Measurements from ENCODE around the gene MYO19.

GRCh38 chr17:36500745-36501225, 33.9 kb downstream of the MYO19 start:
- no peak for TF ChIP-seq ATF1 (CRISPR knock-in tag; IDR thresholded peaks at IDR 0.05)
- TF ChIP-seq ATF1 (tag; IDR thresholded peaks at IDR 0.05) = no peak
- TF ChIP-seq SMC3 (conservative IDR thresholded peaks at IDR 0.05; ENCODE audit: insufficient read depth, low read depth, low read length) = no peak
- no peak for TF ChIP-seq RBM14 (IDR thresholded peaks at IDR 0.05; ENCODE audit: borderline replicate concordance, insufficient read depth, low read depth, low read length)
- TF ChIP-seq UBTF (IDR thresholded peaks at IDR 0.05; ENCODE audit: borderline replicate concordance in 1 of 2, low read depth in 2 of 2, low read length in 2 of 2) = no peak
- no peak for TF ChIP-seq L3MBTL2 (IDR thresholded peaks at IDR 0.05)
- no peak for TF ChIP-seq U2AF1 (optimal IDR thresholded peaks at IDR 0.05; ENCODE audit: low read depth, low read length)
- TF ChIP-seq EZH2 (IDR thresholded peaks at IDR 0.05; ENCODE audit: borderline replicate concordance, low read depth, low read length) = no peak
- TF ChIP-seq CTCF (IDR thresholded peaks at IDR 0.05 in 2 of 3, conservative IDR thresholded peaks at IDR 0.05 in 1 of 3; ENCODE audit: insufficient read depth in 2 of 3, low read depth in 1 of 3, low read length in 3 of 3) = no peak
- no peak for TF ChIP-seq HCFC1 (IDR thresholded peaks at IDR 0.05; ENCODE audit: low read depth, low read length)
- no peak for TF ChIP-seq BRF2 (IDR thresholded peaks at IDR 0.05; ENCODE audit: borderline replicate concordance, insufficient read depth, insufficient read length)

Measured in K562 (cell line).